HG03175 (cell line): ENCODE measurements around the gene UMPS.
A peak's percentile ranks its signal among the peaks of the same experiment; 100 is the strongest.

Experiments
- ATAC-seq: cut with Tn5 transposase; IDR thresholded peaks from one replicate; pipeline ENCODE4 v1.9.1; 2021; ENCODE audit warnings: mild to moderate bottlenecking, moderate library complexity; ENCODE audit not compliant: unreplicated experiment

UMPS gene

GRCh38 chr3:124730129-124730940 lies at the start of gene UMPS:
Gene UMPS, plus strand, starts transcription at chr3:124730452. Its CDS starts 20 bp downstream, at chr3:124730472.
- peak; percentile 97 for ATAC-seq

DNA sequence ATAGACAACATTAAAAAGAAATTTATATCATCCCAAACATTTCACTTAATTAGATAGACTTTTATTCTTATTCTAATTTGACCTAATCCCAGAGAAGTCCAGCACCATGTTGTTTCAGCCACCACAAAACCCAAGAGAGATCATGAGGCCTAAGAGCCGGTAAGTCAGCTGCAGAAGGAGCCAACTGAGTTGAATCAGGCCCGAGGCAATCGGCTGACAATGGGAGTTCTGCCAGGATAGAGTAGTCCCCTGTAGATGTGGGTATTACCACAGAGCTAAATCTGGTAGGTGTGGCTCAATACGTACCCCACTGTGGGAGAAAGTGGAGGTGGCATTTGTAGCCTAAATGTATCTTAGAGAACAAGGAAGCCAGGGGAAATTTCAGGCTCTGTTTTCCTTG lies 49.7 kb upstream of the UMPS start:
- no peak for ATAC-seq

GRCh38 chr3:124682263-124682662 lies 48.0 kb upstream of the UMPS start:
- no peak for ATAC-seq

DNA sequence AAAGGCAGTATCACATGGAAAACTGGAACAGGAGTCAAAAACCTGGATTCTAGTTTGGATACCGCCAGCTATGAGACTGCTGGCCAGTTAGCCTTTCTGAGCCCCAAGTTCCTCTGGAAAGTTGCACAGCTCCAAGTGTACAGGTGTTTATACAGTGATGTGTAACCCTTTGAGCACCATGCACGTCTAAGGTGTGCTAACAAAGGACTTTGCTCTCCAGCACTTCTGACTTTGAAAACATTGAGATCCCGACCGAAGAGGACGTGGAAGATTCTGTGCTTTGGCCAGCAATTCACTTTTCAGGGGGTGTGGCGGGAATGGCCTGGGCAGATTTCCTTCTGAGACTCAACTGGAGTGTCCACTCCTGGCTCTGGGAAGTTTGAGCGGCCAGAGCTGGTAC lies 45.8 kb upstream of the UMPS start:
- ATAC-seq: no peak

GRCh38 chr3:124685067-124685466 lies 45.2 kb upstream of the UMPS start:
- ATAC-seq: no peak

- no peak for ATAC-seq
Observed at GRCh38 chr3:124685481-124685880, 44.8 kb upstream of the UMPS start.

DNA sequence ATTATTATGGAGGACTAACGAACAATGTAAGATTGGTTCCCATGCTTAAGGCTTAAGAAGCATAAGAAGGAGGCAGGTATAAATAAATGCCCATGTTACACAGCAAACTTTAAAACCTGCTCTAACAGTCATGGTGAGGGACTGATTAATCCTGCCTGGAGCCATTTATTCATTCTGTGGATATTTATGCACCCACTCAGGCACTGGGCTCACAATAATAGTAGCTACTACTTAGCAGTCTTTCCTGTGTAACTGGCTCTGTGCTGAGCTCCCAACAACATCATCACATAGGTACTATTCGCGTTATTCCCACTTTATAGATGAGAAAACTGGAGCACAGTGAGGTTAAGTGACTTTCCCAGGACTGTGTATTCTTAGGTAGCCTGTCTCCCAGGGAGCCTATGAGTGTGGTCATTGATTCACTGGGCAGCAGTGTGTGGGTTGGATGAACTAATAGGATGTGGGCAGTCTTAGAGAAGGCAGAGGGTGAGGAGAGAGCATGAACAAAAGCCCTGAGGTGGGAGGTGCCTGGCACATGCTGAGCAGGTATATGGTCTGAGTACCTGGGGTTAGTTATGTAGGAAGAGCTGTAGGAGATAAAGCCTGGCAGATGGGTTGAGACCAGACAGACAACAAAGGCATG lies 44.1 kb upstream of the UMPS start:
- ATAC-seq: no peak

GRCh38 chr3:124688581-124689454 lies 41.4 kb upstream of the UMPS start:
- peak; percentile 75 for ATAC-seq

DNA sequence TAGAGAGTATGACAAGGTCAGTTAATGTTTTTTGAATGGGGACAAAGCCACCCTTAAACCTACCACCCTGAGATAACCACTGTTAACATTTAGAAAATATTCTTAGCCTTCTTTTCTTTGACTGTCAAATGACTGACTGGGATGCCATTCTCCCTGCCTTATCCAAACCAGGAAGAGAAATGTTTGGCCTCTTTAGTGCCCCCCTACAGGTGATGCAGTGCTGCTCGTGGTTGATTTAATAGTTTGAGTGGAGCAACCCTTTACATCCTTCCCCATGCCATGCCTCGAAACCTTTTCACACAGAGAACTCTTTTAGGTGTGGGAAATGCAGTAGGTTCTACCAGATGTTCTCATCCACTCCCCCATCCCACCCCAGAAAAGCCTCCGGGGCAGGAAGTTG lies 38.7 kb upstream of the UMPS start:
- no peak for ATAC-seq

GRCh38 chr3:124694486-124694885 lies 35.8 kb upstream of the UMPS start:
- ATAC-seq: no peak

GRCh38 chr3:124695369-124695768 lies 34.9 kb upstream of the UMPS start:
- no peak for ATAC-seq

- no peak for ATAC-seq
Observed at GRCh38 chr3:124696006-124696405, 34.2 kb upstream of the UMPS start.

- no peak for ATAC-seq
Observed at GRCh38 chr3:124697302-124697701, 33.0 kb upstream of the UMPS start.

GRCh38 chr3:124698030-124698770 lies 32.1 kb upstream of the UMPS start:
- no peak for ATAC-seq

DNA sequence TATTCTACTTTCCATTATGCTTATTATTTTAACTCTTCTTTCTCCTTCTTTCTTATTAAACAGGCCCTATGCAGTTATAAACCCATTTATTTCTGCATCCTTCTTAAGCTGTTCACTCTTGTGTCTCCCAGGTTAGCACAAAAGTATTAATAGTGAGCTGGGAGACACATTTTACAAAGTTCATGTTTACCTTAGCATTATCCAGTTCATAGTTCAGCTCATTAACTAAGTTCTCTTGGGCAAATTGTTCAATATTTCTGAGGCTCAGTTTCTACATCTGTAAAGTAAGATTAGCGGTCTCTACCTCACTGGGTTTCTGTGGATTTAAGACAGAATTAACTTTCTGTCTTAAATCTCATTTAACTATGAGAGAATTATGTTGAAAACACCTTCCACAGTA lies 31.2 kb upstream of the UMPS start:
- ATAC-seq: no peak

DNA sequence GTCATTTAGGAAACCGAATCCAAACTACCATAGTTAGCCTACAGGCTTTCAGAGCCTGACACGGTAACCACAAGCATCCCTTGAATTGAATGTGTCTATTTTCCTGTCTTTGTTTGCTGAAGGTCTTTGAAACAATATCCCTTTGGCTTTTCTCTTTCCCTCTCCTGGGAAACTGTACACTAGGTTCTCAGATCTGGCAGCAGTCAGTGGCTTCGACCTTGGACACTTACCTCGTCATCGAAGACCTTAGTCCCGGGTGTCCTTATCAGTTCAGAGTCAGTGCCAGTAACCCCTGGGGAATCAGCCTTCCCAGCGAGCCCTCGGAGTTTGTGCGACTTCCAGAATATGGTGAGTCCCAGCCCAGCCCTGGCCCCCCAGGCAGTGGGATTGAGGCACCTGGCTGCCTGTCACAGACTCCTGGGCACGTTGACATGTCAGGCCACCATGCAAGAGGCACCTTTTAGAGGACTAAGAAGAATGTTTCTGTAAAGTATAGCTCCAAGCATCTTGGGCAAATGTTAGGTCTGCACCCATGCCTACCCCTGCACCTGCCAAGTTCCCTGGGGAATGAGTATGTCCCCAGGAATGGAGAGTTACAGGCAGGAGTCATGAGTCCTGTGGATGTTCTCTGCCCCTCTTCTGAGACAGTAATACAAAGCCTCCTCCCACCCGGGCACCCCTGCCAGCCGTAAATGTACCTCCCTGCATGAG lies 30.4 kb upstream of the UMPS start:
- ATAC-seq: no peak

GRCh38 chr3:124700880-124701684 lies 29.2 kb upstream of the UMPS start:
- ATAC-seq: no peak

DNA sequence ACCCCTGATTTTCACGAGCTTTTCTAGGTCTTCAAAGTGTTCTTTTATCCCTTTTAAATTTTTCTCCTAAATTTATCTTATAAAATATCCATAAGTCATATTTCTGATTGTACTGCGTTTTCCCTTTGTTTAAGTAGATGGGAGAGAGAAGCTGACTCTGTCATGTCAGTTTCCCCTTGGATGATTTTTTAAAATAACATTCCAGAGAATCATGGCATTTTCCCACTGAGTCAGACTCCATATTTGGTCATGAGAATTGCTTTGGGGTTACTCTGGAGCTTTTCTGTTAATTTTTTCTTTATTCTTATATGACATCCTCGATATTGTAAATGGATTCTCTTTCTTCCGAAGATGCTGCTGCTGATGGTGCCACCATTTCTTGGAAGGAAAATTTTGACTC lies 28.6 kb upstream of the UMPS start:
- ATAC-seq: no peak

DNA sequence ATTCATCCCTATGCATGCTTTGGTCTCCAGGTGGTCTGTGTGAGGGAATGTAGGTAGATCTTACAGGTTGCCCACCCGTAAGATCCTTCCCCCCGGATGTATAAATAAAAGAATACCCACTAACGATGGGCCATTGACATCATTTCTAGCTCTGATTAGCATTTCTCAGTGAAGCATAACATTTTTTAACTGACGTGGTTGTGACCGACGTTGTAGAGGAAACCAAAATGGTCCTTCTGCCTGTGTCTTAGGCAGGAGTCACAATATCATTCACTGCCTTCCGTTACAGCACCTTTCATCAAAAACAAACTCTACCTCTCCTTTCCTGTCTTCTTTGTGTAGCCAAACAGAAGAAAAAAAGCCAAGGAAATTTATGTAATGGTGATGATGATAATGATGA lies 27.3 kb upstream of the UMPS start:
- no peak for ATAC-seq
